GM18868 (cell line): Measurements from ENCODE around the gene STRIT1.
A peak's percentile ranks its signal among the peaks of the same experiment; 100 is the strongest.

ENCODE experiments used
- ATAC-seq: cut with Tn5 transposase; IDR thresholded peaks from one replicate; pipeline ENCODE4 v1.9.1; 2021; ENCODE audit warnings: mild to moderate bottlenecking, moderate library complexity; ENCODE audit not compliant: unreplicated experiment

STRIT1 gene

DNA sequence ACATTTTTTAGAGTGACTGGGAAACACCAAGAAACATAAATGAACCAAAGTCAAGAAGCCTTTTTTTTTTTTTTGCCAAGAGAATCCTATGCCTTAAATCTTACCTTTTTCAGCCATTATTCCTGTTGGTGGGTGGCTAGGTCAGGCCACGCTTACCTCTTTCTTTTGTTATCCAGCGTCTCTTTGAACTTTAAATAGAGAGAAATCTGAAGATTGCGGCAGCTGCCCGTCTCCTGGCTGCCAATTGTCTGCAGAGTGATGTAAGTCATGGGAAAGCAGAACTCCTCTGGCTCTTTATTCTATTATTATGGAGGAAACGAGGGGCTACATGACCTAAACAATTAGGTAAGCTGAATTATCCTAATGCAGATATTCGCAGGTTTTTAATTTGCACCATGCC lies at the start of gene STRIT1:
Gene STRIT1, minus strand, starts transcription at position 168 of the 400 bp plus-strand sequence.
- ATAC-seq: no peak

DNA sequence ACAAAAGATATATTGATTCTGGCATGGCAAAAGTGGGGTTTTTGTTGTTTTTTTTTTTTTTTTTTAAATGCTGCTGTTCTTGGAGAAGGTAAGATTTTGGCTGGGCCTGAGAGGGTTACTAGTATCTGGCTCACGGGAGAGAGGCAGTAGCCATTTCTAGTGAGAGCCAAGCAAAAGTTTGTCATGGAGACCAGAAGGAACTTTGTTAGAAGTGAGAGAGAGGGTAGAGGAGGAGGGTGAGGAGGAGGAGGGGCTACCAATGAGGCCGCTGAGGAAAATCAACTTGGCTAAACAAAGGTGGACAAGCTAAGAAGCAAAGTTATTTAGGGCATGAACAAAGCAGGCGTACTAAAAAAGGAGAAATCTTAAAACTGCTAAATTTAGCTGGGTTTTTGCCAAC lies 48.9 kb upstream of the STRIT1 start:
- no peak for ATAC-seq

DNA sequence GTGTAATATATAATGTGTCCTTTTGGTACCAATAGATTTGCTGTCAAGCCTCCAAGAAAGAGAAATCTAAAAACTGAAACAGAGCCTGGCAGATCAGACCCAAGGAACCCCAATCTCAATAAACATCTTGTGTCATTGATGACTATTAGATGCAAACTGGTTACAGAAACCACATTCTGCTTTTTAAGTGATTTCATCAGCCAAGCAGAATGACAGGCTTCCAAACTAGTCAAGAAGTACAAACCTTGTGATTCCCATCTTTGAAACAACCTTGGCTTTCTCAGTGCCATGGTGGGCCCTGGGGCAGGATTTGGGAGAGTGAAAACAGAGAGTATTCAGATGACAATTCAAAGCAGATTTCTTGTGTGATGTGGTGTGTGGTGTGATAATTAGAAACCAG lies 45.6 kb upstream of the STRIT1 start:
- ATAC-seq: no peak

DNA sequence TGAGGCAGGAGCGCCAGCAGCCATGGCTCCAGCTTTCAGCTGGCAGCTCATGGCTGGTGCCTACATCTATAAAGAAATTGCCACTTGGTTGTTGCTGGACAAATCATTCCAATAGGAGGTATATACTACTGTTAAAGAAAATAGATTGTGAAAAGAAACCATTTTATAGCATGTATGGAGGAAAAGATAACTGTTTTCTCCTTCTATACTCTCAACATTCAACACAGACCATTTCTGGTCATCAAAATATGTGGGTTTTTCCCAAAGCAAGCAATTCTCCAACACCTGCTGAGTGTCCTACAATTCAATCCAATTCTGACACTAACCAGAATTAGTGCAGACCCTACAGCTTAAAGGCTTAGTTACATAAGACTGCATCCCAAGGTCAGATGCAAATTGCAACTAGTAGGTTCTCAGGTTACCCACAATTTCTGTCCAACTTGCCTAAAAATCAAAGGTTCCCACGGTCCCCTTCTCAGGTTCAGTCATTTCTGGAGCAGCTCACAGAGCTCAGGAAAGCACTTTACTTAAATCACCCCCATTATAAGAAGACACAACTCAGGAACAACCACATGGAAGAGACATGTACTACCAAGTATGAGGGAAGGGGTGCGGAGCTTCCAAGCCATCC lies 42.4 kb upstream of the STRIT1 start:
- ATAC-seq: peak; percentile 49

DNA sequence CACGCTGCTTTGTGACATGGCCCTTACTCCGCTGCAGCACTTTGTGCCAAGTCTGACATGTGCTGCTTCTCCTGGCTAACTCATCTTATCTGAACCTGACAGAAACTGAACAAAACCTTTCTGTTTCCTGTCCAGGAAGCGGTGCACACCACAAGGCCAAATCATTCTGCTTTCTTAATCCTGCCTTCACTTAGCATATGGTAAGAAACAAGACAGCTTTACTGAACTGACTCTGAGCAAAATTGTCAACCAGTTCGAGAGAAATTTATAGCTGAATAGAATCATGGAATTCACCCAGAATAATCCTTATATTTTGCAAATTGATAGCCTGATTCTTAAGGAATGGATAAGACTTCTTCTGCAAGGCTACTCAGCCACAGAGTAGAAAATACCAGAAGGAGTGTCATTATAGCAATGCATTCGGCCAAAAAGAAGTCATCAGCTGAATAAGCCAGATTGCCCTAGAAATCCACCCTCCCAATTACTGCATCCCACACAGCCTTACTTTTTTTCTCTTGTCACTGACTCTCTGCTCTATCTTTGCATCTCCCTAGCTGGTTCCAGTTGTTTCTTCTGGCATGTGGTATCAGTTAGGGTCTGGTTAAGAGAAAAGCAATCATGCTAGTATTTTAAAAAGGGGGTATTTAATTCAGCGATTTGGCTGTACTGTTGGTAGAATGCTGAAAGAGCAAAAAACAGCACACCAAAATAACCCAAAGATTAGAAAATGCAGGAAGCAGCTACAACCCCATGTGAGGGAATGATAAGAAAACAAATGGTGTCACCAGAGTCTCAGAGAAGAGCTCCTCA lies 41.6 kb upstream of the STRIT1 start:
- peak; percentile 80 for ATAC-seq

DNA sequence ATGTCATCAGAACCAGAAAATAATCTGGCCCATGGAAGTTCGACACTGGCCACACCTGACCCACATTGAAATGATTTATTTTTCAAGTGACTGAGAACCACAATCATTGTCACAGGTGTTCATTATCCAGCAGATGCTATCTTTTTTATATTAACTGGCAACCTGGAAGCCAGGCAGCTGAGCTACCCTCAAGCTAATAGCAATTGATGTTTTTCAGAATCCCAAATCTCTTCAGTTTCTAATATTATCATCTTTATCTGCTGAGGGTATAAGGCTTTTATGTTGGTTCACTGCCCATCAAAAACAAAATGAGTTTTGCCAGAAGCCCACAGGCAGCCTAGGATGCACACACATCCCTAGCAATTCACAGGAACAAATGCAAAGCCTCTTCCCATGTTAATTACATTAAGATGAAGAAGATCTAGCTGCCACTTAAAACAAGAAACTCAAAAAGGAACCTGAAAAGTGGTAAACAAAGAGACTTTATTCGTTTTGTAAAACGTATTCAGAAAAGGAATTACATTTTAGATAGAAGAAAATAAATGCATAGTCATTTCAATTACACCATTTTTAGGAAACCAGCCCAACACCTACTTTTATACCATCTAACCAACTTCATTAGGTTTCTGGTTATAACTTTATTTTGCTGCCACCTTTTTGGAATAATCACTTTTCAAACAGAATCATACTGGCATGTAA lies 40.9 kb upstream of the STRIT1 start:
- ATAC-seq: no peak

DNA sequence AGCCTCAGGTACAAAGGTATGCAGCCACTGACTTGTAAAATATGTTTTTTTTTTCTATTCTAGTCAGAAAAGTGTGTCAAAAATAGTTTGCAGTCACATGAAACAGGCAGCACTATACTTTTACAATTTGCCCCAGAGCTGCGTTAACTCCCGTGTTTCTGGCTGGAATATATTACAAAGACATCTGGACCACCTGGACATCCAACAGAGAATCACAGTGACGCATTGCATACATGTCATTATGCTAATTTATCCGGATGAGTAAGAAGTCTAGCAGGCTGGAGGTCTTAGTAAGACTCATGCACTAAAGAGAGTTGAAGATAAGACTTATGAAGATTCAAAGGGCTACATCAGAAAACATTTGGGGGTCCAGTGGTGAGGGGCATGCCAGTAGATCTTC lies 39.2 kb upstream of the STRIT1 start:
- ATAC-seq: no peak

DNA sequence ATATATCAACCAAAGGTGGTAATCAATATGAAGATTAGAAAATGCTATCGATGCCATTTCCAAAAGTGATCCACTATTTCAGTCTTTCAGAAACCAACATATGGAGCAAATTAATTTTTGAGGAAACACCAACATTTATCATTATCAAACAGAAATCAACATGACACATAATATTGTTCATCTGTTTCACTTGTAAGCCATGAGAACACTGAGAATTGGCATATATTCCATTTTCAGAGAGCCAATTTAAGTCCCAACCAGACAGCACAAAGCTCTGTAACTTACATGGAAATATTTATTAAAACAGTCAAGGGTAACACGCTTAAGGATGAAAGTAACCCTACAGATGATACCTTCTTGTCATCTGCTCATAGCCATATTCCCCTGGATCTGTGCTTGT lies 37.6 kb upstream of the STRIT1 start:
- no peak for ATAC-seq

DNA sequence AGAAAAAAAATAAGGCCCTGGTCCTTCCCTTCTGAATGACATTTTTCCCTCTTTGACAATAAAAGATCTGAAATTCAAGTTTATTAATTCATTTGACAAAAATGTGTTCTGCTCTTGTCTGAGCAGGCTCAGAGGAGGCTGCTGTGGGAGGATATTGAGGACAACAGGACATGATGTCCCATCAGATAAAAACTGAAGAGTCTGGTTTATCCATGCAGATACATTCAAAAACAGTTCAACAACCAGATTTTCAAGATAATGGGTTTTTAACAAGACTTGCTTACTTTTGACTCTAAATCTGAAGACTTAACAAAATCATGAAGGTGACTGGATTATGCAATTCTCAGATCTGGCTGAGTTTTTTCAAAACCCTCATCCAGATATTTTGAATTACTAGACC lies 36.9 kb upstream of the STRIT1 start:
- ATAC-seq: no peak

DNA sequence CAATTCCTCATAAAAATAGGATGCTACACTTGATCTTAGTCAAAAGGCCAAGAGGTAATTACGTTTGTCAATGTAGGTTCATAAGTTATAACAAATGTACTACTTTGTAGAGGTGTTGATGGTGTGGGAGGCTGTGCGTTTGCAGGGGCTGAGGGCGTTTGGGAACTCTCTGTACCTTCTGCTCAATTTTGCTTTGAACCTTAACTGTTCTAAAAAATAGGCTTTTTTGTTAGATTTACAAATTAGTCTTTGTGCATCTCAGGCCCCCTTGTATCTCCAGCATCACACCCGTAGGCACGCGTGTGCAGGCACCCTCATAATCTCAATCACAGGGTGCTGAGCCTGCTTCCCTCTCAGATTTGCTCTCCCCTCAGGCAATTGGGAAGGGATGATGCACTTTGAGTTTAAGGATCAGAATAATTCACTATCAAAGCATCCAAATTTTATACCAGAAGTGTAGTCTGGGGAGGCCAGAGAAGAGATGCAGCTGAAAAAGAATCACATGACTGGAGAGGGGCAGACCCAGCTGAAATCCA lies 36.1 kb upstream of the STRIT1 start:
- ATAC-seq: no peak

DNA sequence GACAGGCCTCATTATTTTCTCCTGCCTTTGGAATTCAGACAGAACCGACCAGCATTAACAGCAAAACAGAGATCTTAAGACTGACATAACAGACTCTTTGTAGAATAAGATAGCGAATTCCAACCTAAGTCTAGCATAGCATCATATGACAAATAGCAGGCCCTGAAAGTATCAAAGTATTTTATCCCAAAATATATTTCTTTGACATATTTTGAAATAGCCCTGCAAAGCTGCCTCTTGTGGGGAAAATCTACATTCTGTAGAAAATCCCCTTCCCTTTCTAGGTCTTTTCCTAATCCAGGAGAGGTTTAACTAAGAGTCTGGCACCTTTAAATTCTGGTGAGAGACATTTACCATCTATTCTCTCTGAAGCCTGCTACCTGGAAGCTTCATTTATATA lies 34.4 kb upstream of the STRIT1 start:
- no peak for ATAC-seq

DNA sequence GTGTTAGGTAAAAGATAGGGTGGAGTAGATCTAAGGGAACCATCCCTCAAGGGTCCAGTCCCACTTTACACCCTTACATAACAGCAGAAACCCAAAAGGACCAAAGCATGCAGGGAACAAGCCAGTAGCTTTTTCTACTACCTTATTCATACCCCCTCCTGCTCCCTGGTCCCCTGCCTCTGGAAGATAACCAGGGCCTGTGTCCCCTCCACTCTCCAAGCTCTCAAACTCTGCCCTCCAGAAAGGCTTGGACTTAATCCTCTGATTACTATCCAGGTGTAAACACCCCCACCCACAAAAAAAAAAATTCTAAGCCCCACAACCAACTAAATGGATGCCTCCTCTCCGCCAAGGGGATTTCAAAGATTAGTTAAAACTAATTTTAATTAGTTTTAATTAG lies 33.9 kb upstream of the STRIT1 start:
- no peak for ATAC-seq

DNA sequence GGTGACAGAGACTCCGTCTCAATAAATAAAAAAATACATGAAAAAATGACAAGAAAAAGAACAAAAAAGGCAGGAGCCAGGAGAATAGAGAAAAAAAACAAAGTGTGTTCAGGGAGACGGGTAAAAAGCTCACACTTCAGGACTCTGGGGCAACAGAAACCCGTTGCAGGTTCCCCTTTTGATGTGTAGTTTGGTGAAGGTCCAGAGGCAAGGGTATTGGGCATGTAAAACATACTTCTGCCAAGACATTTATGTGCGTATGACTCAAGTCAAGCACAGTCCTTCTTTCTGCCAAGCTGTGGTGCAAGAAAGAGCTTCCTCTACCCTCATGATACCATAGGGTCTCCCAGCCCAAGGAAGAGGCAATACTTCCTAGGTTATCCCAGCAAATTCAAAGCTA lies 33.4 kb upstream of the STRIT1 start:
- ATAC-seq: no peak

DNA sequence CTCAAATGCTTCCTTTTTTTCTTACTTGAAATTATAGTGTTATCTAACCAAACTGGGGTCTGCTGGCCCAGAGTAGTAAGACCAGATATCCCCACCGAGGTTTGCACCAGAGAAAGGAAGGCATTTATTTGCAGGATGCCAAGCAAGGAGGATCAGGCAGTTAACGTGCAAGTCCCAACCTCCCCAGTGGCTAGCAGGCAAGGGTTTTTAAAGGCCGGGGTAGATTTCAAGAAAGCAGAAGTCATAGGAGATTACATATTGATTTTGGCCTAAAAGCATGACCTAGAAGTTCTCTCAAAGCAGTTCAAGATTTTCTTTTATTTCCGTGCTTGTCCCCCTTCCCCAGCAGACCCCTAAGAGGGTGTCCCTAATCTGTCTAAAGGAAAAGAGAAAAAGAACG lies 32.8 kb upstream of the STRIT1 start:
- ATAC-seq: no peak

DNA sequence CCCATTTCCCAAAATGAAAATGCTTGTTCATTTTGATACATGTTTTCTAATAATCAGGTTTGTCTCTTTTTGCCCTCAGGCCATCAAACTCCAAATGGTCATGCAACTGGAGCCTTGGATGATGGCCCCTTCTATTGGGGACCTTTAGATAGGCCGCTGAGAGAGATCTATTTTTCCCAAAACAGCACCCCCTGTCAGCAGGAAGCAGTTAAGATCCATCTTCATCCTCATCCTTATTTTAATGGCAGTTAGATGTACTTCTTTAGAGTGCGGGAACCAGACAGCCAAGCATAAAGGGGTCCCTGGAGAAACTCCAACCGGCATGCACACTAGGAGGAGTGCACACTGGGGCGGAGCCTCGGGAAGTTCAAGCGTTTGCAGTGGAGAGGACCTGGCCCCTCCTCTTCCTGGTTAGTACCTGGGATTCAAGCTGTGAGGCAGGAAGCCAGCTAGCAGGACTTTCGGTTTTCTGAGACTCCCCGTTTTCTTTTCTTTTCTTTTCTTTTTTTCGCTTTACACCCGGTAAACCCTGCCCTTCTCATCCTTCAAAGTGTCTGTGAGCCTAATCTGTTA lies 31.9 kb upstream of the STRIT1 start:
- no peak for ATAC-seq

DNA sequence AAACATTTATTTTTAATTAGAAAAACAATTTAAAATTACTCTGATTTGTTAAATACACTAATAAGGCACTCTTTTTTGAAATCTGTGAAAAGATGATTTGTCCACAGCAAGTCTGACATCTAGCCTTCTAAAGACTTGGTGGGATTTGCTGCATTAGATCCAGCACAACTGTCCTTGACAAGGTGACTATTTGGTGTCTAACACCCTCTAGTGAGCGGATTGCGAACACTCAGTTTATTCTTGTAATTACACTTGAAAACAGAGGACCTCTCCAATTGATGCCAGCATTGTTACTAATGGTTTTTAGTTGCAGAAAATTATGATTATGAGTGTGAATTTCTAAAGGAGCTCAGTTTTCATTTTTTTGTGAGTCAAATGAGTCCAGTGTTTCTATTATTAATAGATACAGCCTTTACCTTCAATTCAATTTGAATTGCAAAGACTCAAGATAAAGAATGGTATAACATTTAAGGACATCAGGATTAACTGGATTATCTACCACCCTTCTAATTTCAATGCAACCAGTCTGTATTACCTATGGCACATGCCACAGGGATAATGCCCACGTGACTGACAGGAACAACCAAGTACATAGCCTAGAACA lies 29.7 kb upstream of the STRIT1 start:
- peak; percentile 88 for ATAC-seq

DNA sequence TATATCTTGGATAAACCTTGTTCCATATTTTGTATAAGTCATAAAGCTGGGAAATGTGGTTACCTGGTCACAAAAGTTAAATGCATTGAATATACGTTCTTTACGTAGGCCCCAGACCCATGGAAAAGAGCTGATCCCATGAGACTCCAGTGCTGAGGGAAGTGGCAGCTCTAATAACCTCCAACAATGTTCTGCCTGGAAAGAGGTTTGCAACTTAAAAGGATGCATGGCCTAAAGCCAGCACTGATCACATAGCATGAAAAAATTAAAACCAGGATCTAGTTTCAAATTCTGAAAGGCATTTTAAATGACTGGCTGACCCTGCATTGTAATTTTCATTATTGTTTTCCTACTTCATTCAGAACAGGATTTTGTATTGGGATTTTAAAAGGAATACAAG lies 27.9 kb upstream of the STRIT1 start:
- no peak for ATAC-seq

DNA sequence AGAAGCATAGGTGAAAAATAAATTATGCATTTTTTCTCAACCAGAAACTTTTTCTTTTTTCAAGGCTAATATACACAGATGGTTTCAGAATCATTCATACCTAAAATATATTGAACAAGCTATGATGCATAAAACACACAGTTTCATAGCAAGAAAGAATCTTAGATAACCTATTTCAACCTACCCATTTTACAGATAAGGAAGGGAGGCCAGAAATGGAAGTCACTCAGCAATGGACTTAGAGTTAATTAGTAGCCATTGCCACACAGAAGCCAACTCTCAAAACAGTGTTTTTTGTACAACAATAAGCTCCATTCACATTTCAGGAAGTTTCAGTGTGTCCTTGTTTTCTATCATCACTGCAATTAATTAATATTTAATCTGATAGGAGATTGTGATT lies 27.5 kb upstream of the STRIT1 start:
- no peak for ATAC-seq

DNA sequence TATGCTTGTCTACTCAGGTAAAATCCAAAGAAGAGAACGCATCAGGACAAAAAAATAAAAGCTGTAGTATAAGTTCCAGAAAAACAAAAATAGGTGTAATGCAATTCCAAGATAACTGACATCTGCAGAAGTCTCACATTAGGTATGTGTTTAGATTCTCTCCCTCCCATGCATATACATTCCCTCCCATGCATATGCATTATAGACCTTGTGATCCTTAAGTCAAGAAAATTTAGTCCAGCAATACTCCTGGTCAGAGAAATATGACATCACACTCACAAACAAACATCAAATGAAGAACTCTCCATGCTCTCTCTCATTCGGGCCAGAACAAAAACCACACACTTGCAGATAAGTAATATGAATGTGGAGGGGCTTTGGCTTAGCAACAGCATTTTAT lies 25.3 kb upstream of the STRIT1 start:
- no peak for ATAC-seq

DNA sequence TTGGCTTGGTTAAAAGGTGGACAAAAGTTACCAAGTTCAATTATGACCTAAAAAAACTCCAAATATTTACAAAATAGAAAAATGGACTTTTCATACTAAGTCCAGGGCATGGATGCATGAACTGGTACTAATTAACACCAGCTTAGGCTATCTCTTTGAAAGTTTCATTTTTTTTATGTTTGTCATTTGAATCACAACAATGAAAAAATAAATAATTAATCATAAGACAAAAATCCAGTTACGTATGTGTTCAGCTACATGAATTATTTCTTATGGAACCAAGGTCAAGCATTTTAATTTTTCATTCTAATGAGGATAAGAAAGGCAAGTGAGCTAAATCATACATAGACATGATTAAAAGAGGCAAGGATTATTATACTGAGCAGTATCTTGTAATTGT lies 23.7 kb upstream of the STRIT1 start:
- no peak for ATAC-seq

DNA sequence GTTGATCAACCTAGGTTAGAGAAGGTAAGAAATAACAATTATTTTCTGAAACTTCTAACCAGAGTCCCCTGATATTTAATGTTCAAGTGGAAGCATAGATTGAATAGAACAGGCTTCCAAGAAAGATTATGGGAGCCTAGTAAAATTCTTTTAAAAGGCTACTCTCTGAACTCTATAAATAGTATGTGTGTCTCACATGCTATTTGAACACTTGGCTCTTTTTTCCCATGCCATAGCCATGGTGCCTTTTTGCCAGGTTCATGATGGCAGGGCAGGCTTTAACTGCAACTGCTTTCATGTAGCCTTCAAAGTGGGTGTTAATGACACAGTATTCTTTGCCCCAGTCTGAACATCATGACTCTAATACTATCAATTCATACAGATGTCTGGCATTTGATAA lies 22.9 kb upstream of the STRIT1 start:
- ATAC-seq: no peak
